Uterus (tissue), 4 donors: ENCODE data around the gene PDE4B. TPM values are rescaled to one million over a fixed set of nuclear protein-coding genes. Genes with fewer than 3 reads are reported as not detected.

Experiments used
- DNase-seq, 2 donors: peaks; one replicate each; pipeline ENCODE4 v3.0.0-alpha.2; 2019 to 2020
- H3K27ac ChIP-seq, 2 donors: fragments of 200-600 bp; sonication (generic); 1 replicate in 1 of 2; 2 replicates in 1 of 2; pipeline ENCODE4 v1.5.1; 2016 to 2018
- H3K27me3 ChIP-seq, 2 donors: fragments of 200-600 bp; sonication (generic); one replicate each; pipeline ENCODE4 v1.5.1; 2018 to 2019; ENCODE audit warnings: control low read depth in 1 of 2
- H3K36me3 ChIP-seq, 2 donors: fragments of 200-600 bp; sonication (generic); one replicate each; pipeline ENCODE4 v1.5.1; 2019; ENCODE audit warnings: control low read depth in 1 of 2
- H3K4me1 ChIP-seq, 2 donors: fragments of 200-600 bp; sonication (generic); one replicate each; pipeline ENCODE4 v1.5.1; 2018 to 2019; ENCODE audit warnings: control low read depth in 1 of 2
- H3K4me3 ChIP-seq, 2 donors: fragments of 200-600 bp; sonication (generic); 1 replicate in 1 of 2; 2 replicates in 1 of 2; pipeline ENCODE4 v1.5.1; 2018 to 2019; ENCODE audit warnings: mild to moderate bottlenecking in 1 of 2
- H3K9me3 ChIP-seq, 2 donors: fragments of 200-600 bp; sonication (generic); one replicate each; pipeline ENCODE4 v1.5.1; 2019; ENCODE audit warnings: control low read depth in 1 of 2
- POLR2A ChIP-seq, 2 donors: fragments of 450-650 bp; IDR thresholded peaks; one replicate each; pipeline ENCODE4 v1.6.1; 2016; ENCODE audit warnings: antibody characterized with exemption in 2 of 2, mild to moderate bottlenecking in 1 of 2, moderate library complexity in 1 of 2
- intact Hi-C: fragments of 100-400 bp; cut with DNase I; formaldehyde crosslinking; loops from one replicate; pipeline ENCODE4 v1.15.1; 2023; ENCODE audit warnings: low total_unique reads
- total RNA-seq, 4 donors: library from RNA; depleted of rRNA in 3 of 4; stranded (reverse); fragments of >200 nt in 3 of 4; gene quantifications; one replicate each; pipeline versions ENCODE4 v1.1.0 to v1.2.4, GENCODE V29; 2014 to 2023
- TF ChIP-seq, protein P1 (sequence below), 4 experiments: fragments of 200-600 bp in 2 of 4; fragments of 450-650 bp in 2 of 4; sonication (generic) in 2 of 4; IDR thresholded peaks; one replicate each; pipeline ENCODE4 v1.5.1; 2016 to 2019; ENCODE audit warnings: antibody characterized with exemption in 4 of 4, mild to moderate bottlenecking in 2 of 4, moderate library complexity in 1 of 4
- donor health status: DM: yes; HTN: yes; CAD: no.

The PDE4B gene
- total RNA-seq, 4 donors from 2014 or later = 6.9 to 22.9 (median 17.8) TPM

DNA sequence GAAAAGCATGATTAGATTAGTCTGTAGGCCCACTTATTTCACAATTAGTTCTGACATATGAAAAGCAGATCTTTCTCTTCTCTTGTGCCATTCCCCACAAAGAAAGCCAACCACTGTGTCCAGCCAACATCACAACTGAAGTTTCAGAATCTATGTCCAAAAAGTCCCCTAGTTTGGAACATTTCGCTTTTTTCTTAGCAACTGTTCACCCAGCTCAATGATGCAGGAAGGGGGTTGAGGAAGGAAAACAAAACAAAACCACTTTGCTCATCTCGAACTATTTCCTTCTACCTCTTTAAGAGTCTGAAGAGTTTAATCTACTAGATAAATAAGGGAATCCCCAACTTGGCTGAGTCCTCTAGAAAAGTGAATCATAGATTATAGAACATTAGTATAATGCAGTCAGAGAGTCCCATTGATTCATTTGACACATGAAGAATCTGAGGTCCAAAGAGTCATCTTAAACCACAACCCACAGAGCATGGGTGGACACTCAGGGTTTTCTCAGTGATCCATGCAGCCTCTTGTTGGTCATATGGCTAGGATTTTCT lies 581.9 kb downstream of the PDE4B start:
- Histone ChIP-seq H3K9me3 (no peaks in the 10 kb centered on the region), H3K4me1 (no peaks in the 10 kb centered on the region), H3K27me3 (no peaks in the 10 kb centered on the region), H3K4me3 (no peak overlapping the region), H3K27ac (no peak overlapping the region), H3K36me3 (no peaks in the 10 kb centered on the region)
- TF ChIP-seq, protein P1, sequence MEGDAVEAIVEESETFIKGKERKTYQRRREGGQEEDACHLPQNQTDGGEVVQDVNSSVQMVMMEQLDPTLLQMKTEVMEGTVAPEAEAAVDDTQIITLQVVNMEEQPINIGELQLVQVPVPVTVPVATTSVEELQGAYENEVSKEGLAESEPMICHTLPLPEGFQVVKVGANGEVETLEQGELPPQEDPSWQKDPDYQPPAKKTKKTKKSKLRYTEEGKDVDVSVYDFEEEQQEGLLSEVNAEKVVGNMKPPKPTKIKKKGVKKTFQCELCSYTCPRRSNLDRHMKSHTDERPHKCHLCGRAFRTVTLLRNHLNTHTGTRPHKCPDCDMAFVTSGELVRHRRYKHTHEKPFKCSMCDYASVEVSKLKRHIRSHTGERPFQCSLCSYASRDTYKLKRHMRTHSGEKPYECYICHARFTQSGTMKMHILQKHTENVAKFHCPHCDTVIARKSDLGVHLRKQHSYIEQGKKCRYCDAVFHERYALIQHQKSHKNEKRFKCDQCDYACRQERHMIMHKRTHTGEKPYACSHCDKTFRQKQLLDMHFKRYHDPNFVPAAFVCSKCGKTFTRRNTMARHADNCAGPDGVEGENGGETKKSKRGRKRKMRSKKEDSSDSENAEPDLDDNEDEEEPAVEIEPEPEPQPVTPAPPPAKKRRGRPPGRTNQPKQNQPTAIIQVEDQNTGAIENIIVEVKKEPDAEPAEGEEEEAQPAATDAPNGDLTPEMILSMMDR (IDR thresholded peaks at IDR 0.05) = no peak
- no peak for TF ChIP-seq POLR2A (IDR thresholded peaks at IDR 0.05)
- DNase-seq = no peak
- intact Hi-C loops = no loop called here

DNA sequence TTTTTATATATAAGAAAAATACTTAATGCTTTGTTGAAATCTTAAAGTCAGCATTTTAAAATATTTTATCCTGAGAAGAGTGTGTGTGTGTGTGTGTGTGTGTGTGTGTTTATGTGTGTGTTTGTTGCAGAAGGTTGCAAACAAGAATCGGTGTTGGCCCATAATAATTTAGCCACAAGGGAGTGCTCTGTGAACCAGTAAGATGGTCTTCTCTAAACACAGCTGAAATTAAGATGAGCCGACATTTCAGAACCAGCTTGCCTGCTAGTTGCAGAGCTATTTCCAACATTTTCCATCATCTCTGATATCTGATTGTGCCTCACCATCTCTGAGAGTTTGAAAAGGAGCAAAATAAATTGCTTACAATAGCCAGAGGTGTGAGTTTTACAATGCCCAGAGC lies 582.4 kb downstream of the PDE4B start:
- Histone ChIP-seq H3K4me3 (no peak overlapping the region), H3K4me1 (no peaks in the 10 kb centered on the region), H3K36me3 (no peaks in the 10 kb centered on the region), H3K27ac (no peak overlapping the region), H3K9me3 (no peaks in the 10 kb centered on the region), H3K27me3 (no peaks in the 10 kb centered on the region)
- no peak for TF ChIP-seq POLR2A (IDR thresholded peaks at IDR 0.05)
- TF ChIP-seq, protein P1 (IDR thresholded peaks at IDR 0.05) = no peak
- intact Hi-C loops = no loop called here
- DNase-seq = no peak

DNA sequence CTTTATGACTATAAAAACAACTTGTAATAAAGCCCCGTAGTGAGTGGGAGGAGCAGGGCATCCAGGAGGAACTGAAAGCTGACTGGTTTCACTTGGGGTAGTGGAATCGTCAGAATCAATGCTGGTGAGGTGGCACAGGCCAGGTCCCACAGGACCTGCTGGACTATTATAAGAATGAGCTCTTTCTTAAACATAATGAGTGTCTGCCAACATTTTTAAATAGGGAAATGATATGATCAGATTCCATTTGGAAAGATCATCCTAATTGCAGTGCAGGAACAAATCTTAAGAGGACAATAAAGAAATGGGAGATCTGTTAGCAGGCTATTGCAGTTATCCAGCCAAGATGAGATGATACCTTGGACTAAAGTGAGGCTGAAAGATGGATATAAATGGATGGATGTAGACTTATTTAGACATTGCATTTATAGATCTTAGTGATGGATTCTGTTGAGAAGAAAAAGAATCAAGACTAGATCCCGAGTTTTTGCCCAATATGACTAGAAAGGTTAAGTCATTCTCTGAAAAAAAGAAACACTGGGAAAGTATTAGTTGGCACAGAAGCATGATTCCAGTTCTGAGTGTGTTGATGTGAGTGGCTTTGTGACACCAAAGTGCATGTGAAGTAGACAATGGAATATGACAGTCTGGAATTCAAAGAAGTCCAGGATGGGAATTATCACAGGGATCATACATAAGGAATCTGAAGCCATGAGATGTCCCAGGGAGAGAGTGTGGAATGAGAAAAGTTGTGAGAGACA lies 587.9 kb downstream of the PDE4B start:
- Histone ChIP-seq H3K27me3 (no peaks in the 10 kb centered on the region), H3K9me3 (no peaks in the 10 kb centered on the region), H3K27ac (no peak overlapping the region), H3K4me1 (no peaks in the 10 kb centered on the region), H3K36me3 (no peaks in the 10 kb centered on the region), H3K4me3 (no peak overlapping the region)
- TF ChIP-seq POLR2A (IDR thresholded peaks at IDR 0.05) = no peak
- TF ChIP-seq, protein P1 (IDR thresholded peaks at IDR 0.05) = no peak
- no peak for DNase-seq
- intact Hi-C loops = no loop called here

DNA sequence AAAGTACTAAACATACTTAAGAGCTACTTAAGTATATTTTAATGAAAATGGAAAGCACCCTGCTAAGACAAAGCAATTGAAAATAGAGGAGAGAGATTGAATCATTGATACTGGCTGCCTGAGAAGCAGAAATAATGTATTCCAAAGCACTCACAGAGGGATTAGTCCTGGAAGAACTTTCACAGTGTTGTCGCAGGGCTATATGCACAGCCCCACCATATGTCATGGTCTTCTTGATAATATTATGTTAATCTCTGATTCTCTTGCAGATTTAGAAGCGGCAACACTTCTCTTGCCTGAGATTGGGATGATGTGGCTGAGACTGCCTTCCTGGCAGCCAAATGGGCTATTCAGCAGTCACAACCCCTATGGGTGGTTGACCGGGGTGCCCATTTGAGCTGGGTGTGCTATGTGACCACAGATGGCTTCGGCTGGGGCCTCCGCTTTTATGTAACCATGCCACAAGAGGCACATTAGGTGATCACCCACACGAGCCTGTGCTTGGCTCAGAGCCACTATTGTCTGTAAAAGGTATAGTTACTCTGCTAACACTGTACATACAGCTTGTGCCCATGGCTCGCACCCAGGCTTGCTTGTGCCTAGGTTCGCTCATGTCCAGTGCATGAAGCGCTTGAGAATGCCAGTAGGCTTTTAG lies 589.1 kb downstream of the PDE4B start:
- Histone ChIP-seq H3K27me3 (no peaks in the 10 kb centered on the region), H3K4me1 (no peaks in the 10 kb centered on the region), H3K4me3 (no peak overlapping the region), H3K27ac (no peak overlapping the region), H3K36me3 (no peaks in the 10 kb centered on the region), H3K9me3 (no peaks in the 10 kb centered on the region)
- DNase-seq = no peak
- intact Hi-C loops = no loop called here
- TF ChIP-seq, protein P1 (IDR thresholded peaks at IDR 0.05) = no peak
- no peak for TF ChIP-seq POLR2A (IDR thresholded peaks at IDR 0.05)

DNA sequence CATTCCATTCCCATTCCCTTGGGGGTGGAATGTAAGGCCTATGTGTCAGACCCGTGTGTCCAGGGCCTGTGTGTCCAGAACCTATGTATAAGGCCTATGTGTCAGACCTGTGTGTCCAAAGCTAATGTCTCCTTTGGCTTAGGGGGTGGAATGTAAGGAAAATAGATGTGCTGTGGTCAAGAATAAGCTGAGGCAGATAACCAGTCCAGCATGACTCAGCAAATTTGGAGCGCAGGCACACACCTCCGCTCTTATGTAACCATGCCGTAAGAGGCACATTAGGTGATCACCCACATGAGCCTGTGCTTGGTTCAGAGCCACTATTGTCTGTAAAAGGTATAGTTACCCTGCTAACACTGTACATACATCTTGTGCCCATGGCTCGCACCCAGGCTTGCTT lies 590.5 kb downstream of the PDE4B start:
- no peak overlapping the region for H3K27ac ChIP-seq
- no peak for DNase-seq

More for the DNA sequence above, 590.5 kb downstream of the PDE4B start:
- Histone ChIP-seq H3K4me1 (no peaks in the 10 kb centered on the region), H3K36me3 (no peaks in the 10 kb centered on the region), H3K4me3 (no peak overlapping the region), H3K27me3 (no peaks in the 10 kb centered on the region), H3K9me3 (no peaks in the 10 kb centered on the region)
- intact Hi-C loops = no loop called here
- TF ChIP-seq POLR2A (IDR thresholded peaks at IDR 0.05) = no peak
- TF ChIP-seq, protein P1 (IDR thresholded peaks at IDR 0.05) = no peak
